Ishikawa (cell line): ENCODE data around the gene SGMS1.

Experiments used
- CEBPB ChIP-seq: IDR thresholded peaks from 2 replicates; pipeline ENCODE4 v1.6.1; 2012
- CREB1 ChIP-seq: IDR thresholded peaks from 2 replicates; pipeline ENCODE4 v1.6.1; 2012; ENCODE audit warnings: low read depth
- EGR1 ChIP-seq: IDR thresholded peaks from 2 replicates; pipeline ENCODE4 v1.6.1; 2012
- EP300 ChIP-seq: IDR thresholded peaks from 2 replicates; pipeline ENCODE4 v1.6.1; 2012; ENCODE audit warnings: borderline replicate concordance
- NFIC ChIP-seq: IDR thresholded peaks from 2 replicates; pipeline ENCODE4 v1.6.1; 2012
- RAD21 ChIP-seq: IDR thresholded peaks from 2 replicates; pipeline ENCODE4 v1.6.1; 2012; ENCODE audit warnings: low read depth
- TAF1 ChIP-seq: IDR thresholded peaks from 2 replicates; pipeline ENCODE4 v1.6.1; 2012; ENCODE audit warnings: low read depth, mild to moderate bottlenecking
- TEAD4 ChIP-seq: IDR thresholded peaks from 2 replicates; pipeline ENCODE4 v1.6.1; 2012
- YY1 ChIP-seq: IDR thresholded peaks from 2 replicates; pipeline ENCODE4 v1.6.1; 2012; ENCODE audit warnings: low read depth

DNA sequence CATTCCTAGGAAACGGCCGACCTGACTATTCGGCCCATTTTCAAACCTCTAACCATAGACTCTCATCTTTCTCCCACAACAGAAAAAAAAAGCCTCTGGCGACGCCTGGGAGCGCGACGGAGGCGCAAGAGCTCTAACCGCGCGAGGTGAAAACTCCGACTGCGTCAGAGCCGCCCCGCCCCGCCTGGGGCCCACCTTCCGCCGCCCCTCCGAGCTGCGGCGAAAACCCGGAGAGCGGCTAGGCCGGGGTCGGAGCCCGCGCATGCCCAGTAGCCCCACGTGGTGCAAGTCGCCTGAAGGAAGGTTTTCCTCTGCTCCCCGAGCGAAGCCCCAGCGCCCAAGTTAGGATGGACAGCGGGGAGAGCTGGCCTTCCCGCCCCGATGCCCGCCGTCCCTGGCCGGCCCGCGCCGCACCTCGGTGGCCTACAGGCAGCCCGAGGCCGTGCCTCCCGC is 683 bp upstream of the SGMS1 start:
- peak; percentile 34; the same call in 1 of the 2 replicates for TF ChIP-seq NFIC
- no peak for TF ChIP-seq EP300
- TF ChIP-seq TAF1: peak; percentile 70; the same call in 1 of the 2 replicates
- TF ChIP-seq TEAD4: no peak
- no peak for TF ChIP-seq RAD21
- TF ChIP-seq CREB1: peak; percentile 57
- no peak for TF ChIP-seq EGR1
- TF ChIP-seq CEBPB: no peak
- TF ChIP-seq YY1: no peak
